Measurements from ENCODE around the gene GNG2.

Gene GNG2

DNA sequence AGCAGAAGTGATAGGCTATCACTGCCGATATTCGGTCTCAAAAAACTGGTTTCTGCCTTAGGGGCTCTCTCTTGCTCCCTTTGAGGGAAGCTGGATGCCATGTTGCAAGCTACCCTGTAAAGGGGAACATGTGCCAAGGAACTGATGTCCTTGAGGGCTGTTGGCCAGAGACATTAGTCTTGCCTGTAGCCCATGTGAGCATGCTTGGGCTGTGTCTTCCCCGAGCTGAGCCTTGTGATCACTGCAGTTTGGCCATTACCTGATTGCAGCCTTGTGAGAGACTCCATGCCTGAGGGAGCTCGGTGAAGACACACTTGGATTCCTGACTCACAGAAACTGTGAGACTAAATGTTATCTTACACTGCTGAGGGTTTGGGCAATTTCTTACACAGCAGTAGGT, 147.7 kb downstream of the GNG2 start:
- Mint-ChIP-seq H3K36me3 (peaks cover 41 to 56% of the 10 kb centered on the region in 2 donors), H3K27me3 (no peaks in the 10 kb centered on the region), H3K9me3 (no peaks in the 10 kb centered on the region), H3K4me1 (no peaks in the 10 kb centered on the region), H3K4me3 (no peak overlapping the region), H3K27ac (no peak overlapping the region)
- no peak for DNase-seq
- ATAC-seq (replicated peaks): no peak

- no peak overlapping the region for H3K4me3 Mint-ChIP-seq
- DNase-seq (no peak), ATAC-seq (replicated peaks) (no peak)
- H3K9me3 Mint-ChIP-seq: no peaks in the 10 kb centered on the region
- peaks cover 3 to 7% of the 10 kb centered on the region in 2 donors for H3K4me1 Mint-ChIP-seq
- H3K36me3 Mint-ChIP-seq: peaks cover 34 to 51% of the 10 kb centered on the region in 2 donors
- no peaks in the 10 kb centered on the region for H3K27me3 Mint-ChIP-seq
- H3K27ac Mint-ChIP-seq: peak overlapping the region; percentile 7
Observed at GRCh38 chr14:52010173-52010693, 149.8 kb downstream of the GNG2 start.

DNA sequence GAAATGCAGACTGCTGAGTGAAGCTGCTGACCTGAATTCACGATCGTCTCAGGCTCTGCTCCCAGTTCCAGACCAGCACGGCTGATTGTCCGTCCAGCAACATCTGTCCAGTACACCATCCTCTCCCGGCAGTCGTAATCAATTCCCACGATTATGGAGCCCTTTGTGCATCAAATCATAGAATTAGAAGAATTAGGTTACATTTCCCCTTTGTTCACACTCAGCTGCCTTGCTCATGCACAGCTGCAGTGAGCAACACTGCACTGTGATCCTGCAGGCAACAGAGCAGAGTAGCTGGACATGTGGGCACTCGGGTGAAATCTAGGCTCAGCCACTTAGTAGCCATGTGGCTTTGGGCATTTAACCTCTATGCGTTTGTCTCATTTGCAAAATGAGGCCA, 151.1 kb downstream of the GNG2 start:
- Mint-ChIP-seq H3K36me3 (peaks cover 26 to 42% of the 10 kb centered on the region in 2 donors), H3K9me3 (no peaks in the 10 kb centered on the region), H3K27ac (no peak overlapping the region), H3K4me3 (no peak overlapping the region), H3K4me1 (peaks cover 3 to 7% of the 10 kb centered on the region in 2 donors), H3K27me3 (peaks cover 0 to 3% of the 10 kb centered on the region in 2 donors)
- no peak for DNase-seq
- no peak for ATAC-seq (replicated peaks)

GRCh38 chr14:52012635-52013034, 152.2 kb downstream of the GNG2 start:
- no peak for DNase-seq
- Mint-ChIP-seq H3K27ac (no peak overlapping the region), H3K9me3 (no peaks in the 10 kb centered on the region), H3K27me3 (peaks cover 0 to 11% of the 10 kb centered on the region in 2 donors), H3K36me3 (peaks cover 24 to 38% of the 10 kb centered on the region in 2 donors), H3K4me1 (peaks cover 3 to 7% of the 10 kb centered on the region in 2 donors), H3K4me3 (no peak overlapping the region)
- ATAC-seq (replicated peaks): no peak

- Mint-ChIP-seq H3K27ac (peak overlapping the region; percentile 20), H3K36me3 (peaks cover 16 to 27% of the 10 kb centered on the region in 2 donors), H3K4me3 (no peak overlapping the region), H3K9me3 (no peaks in the 10 kb centered on the region), H3K4me1 (peaks cover 3 to 7% of the 10 kb centered on the region in 2 donors), H3K27me3 (peaks cover 0 to 15% of the 10 kb centered on the region in 2 donors)
- peak; percentile 34 to 38 for ATAC-seq (replicated peaks)
- DNase-seq: no peak
Observed at GRCh38 chr14:52013984-52014600, 153.7 kb downstream of the GNG2 start.

GRCh38 chr14:52014601-52015267, 154.3 kb downstream of the GNG2 start:
- peaks cover 5 to 7% of the 10 kb centered on the region in 2 donors for H3K4me1 Mint-ChIP-seq
- peaks cover 0 to 17% of the 10 kb centered on the region in 2 donors for H3K27me3 Mint-ChIP-seq
- DNase-seq: no peak
- H3K9me3 Mint-ChIP-seq: no peaks in the 10 kb centered on the region
- no peak for ATAC-seq (replicated peaks)
- H3K4me3 Mint-ChIP-seq: no peak overlapping the region
- peaks cover 16 to 21% of the 10 kb centered on the region in 2 donors for H3K36me3 Mint-ChIP-seq
- no peak overlapping the region for H3K27ac Mint-ChIP-seq

DNA sequence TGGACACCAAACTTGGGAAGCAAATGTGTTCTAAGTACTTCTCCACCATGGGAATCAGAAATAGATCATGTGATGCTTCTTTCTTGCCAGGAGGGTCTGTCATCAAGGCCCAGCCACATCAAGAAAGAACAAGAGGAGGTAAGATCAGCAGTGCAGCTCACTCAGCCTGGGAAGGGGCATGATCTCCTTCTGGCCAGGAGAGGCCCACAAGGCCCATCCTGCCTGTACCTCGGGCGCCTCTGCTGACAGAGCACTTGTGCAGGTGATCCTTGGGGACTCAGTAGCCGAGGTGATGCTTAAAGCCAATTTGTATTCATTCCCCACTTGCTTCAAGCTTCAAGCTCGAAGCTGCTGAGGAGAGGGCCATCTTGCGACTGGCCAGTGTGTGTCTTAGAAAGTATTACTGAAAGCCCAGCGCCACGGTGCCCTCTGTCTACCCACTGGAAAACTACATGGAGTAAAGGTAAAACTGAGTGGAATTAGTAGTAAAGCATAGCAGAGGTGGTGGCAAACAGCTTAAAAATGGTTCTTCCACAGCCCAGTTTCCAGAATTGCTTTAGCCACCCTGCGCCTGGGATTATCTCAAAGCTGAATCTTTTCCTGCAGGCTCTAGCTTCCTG, 155.1 kb downstream of the GNG2 start:
- no peak for ATAC-seq (replicated peaks)
- no peak for DNase-seq
- Mint-ChIP-seq H3K27ac (no peak overlapping the region), H3K4me1 (peaks cover 10 to 14% of the 10 kb centered on the region in 2 donors), H3K27me3 (peaks cover 0 to 23% of the 10 kb centered on the region in 2 donors), H3K9me3 (no peaks in the 10 kb centered on the region), H3K4me3 (no peak overlapping the region), H3K36me3 (peaks cover 14 to 19% of the 10 kb centered on the region in 2 donors)

DNA sequence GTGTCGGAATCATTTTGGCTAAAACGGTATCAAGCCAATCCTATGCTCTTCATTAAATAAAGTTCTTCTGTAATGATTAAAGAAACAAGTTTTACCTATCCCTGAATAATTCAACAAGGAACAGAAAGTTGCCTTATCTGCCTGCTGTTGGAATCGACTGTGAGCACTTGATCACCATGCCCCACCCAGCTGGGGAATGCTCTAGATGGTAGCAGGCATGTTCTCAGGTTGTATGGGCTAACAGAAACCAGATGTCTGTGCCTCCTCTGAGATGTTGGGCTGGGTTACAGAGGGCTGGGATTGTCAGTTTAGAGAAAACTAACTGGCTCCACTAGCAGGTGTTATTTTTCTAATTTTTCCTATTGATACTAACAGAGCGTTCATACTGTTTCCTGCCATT, 157.8 kb downstream of the GNG2 start:
- H3K9me3 Mint-ChIP-seq: peaks cover 0 to 1% of the 10 kb centered on the region in 2 donors
- H3K4me3 Mint-ChIP-seq: no peak overlapping the region
- DNase-seq (no peak), ATAC-seq (replicated peaks) (no peak)
- peaks cover 3% of the 10 kb centered on the region in 2 donors for H3K36me3 Mint-ChIP-seq
- peaks cover 24 to 38% of the 10 kb centered on the region in 2 donors for H3K4me1 Mint-ChIP-seq
- no peak overlapping the region for H3K27ac Mint-ChIP-seq
- peaks cover 0 to 23% of the 10 kb centered on the region in 2 donors for H3K27me3 Mint-ChIP-seq

DNA sequence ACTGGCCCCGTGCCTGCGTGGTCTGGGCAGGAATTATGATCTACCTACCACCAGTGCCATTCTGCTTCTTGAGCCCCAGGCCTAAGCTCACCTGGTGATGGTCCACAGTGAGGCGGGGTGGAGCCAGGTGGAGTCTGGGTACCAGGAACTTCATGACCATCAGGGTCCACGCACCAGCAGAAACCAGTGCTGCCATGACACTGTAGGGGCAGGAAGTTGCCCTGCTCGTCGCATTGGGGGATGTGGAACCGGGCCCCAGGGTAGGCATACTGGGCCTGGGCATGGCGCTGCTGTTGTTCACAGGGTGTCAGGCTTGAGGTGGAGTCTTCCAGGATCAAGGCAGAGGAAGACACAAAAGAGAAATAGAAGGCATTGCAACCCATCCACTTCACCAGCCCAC, 158.6 kb downstream of the GNG2 start:
- Mint-ChIP-seq H3K4me3 (no peak overlapping the region), H3K36me3 (peaks cover 1 to 3% of the 10 kb centered on the region in 2 donors), H3K27me3 (peaks cover 0 to 23% of the 10 kb centered on the region in 2 donors), H3K27ac (no peak overlapping the region), H3K9me3 (peaks cover 0 to 1% of the 10 kb centered on the region in 2 donors), H3K4me1 (peaks cover 24 to 36% of the 10 kb centered on the region in 2 donors)
- ATAC-seq (replicated peaks) (no peak), DNase-seq (no peak)
